GM12878 (cell line): Measurements from ENCODE around the gene ZNF121.

Source experiments
- CHD2 ChIP-seq: IDR thresholded peaks from 2 replicates; pipeline ENCODE4 v1.6.1; 2011; ENCODE audit warnings: low read depth, low read length, improper control_type of control experiment, borderline replicate concordance
- POLR2A ChIP-seq: IDR thresholded peaks from 2 replicates; pipeline ENCODE4 v1.6.1; 2011; ENCODE audit warnings: low read depth, mild to moderate bottlenecking, low read length
- SP1 ChIP-seq: IDR thresholded peaks from one replicate; pipeline ENCODE4 v1.6.1; 2011; ENCODE audit warnings: low read depth, low read length
- SRF ChIP-seq, 2 experiments: IDR thresholded peaks; 2 replicates each; pipeline ENCODE4 v1.6.1; 2011; ENCODE audit warnings: low read depth in 2 of 2, low read length in 2 of 2, mild to moderate bottlenecking in 1 of 2, moderate library complexity in 1 of 2
- YY1 ChIP-seq: IDR thresholded peaks from 2 replicates; pipeline ENCODE4 v1.6.1; 2011; ENCODE audit warnings: low read depth, mild to moderate bottlenecking, low read length
- ZNF592 ChIP-seq: fragments of 450-650 bp; IDR thresholded peaks from 2 replicates; pipeline ENCODE4 v1.6.1; 2017; ENCODE audit warnings: mild to moderate bottlenecking, moderate library complexity
- TF ChIP-seq, protein P1 (sequence below), 3 experiments: IDR thresholded peaks in 2 of 3; conservative IDR thresholded peaks in 1 of 3; 2 replicates each; pipeline ENCODE4 v1.5.1; 2011; ENCODE audit warnings: low read depth in 3 of 3, low read length in 3 of 3, mild to moderate bottlenecking in 3 of 3, control low read depth in 2 of 3, moderate library complexity in 2 of 3, inconsistent platforms in 1 of 3, mixed read lengths in 1 of 3; ENCODE audit not compliant: control insufficient read depth in 2 of 3, insufficient read depth in 1 of 3; ENCODE audit errors: extremely low read depth in 1 of 3
- TF ChIP-seq, protein P2 (sequence below): fragments of 450-650 bp; IDR thresholded peaks from 2 replicates; pipeline ENCODE4 v1.6.1; 2016; ENCODE audit warnings: mild to moderate bottlenecking
- TF ChIP-seq, protein P3 (sequence below): fragments of 450-650 bp; IDR thresholded peaks from 2 replicates; pipeline ENCODE4 v1.6.1; 2017; ENCODE audit warnings: mild to moderate bottlenecking

DNA sequence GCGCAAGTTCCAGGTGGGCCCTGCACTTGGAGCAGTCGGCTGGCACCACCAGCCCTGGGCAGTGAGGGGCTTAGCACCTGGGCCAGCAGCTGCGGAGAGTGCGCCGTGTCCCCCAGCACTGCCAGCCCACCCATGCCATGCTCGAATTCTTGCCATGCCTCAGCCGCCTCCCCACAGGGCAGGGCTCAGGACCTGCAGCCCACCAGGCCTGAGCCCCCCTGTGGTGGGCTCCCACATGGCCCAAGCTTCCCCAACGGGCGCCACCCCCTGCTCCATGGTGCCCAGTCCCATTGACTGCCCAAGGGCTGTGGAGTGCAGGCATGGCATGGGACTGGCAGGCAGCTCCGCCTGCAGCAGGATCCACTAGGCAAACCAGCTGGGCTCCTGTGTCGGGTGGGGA is 36.4 kb downstream of the ZNF121 start:
- TF ChIP-seq CHD2 (no peak), SP1 (no peak), POLR2A (no peak), ZNF592 (no peak), SRF (IDR thresholded peaks at IDR 0.05; ENCODE audit: low read depth in 2 of 2, low read length in 2 of 2) (no peak), YY1 (no peak)
- TF ChIP-seq, protein P1, sequence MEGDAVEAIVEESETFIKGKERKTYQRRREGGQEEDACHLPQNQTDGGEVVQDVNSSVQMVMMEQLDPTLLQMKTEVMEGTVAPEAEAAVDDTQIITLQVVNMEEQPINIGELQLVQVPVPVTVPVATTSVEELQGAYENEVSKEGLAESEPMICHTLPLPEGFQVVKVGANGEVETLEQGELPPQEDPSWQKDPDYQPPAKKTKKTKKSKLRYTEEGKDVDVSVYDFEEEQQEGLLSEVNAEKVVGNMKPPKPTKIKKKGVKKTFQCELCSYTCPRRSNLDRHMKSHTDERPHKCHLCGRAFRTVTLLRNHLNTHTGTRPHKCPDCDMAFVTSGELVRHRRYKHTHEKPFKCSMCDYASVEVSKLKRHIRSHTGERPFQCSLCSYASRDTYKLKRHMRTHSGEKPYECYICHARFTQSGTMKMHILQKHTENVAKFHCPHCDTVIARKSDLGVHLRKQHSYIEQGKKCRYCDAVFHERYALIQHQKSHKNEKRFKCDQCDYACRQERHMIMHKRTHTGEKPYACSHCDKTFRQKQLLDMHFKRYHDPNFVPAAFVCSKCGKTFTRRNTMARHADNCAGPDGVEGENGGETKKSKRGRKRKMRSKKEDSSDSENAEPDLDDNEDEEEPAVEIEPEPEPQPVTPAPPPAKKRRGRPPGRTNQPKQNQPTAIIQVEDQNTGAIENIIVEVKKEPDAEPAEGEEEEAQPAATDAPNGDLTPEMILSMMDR (IDR thresholded peaks at IDR 0.05 in 2 of 3, conservative IDR thresholded peaks at IDR 0.05 in 1 of 3; ENCODE audit: control insufficient read depth in 2 of 3, extremely low read depth in 1 of 3, insufficient read depth in 1 of 3, low read depth in 3 of 3, low read length in 3 of 3) = no peak
- TF ChIP-seq, protein P2, sequence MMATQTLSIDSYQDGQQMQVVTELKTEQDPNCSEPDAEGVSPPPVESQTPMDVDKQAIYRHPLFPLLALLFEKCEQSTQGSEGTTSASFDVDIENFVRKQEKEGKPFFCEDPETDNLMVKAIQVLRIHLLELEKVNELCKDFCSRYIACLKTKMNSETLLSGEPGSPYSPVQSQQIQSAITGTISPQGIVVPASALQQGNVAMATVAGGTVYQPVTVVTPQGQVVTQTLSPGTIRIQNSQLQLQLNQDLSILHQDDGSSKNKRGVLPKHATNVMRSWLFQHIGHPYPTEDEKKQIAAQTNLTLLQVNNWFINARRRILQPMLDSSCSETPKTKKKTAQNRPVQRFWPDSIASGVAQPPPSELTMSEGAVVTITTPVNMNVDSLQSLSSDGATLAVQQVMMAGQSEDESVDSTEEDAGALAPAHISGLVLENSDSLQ = no peak
- TF ChIP-seq, protein P3, sequence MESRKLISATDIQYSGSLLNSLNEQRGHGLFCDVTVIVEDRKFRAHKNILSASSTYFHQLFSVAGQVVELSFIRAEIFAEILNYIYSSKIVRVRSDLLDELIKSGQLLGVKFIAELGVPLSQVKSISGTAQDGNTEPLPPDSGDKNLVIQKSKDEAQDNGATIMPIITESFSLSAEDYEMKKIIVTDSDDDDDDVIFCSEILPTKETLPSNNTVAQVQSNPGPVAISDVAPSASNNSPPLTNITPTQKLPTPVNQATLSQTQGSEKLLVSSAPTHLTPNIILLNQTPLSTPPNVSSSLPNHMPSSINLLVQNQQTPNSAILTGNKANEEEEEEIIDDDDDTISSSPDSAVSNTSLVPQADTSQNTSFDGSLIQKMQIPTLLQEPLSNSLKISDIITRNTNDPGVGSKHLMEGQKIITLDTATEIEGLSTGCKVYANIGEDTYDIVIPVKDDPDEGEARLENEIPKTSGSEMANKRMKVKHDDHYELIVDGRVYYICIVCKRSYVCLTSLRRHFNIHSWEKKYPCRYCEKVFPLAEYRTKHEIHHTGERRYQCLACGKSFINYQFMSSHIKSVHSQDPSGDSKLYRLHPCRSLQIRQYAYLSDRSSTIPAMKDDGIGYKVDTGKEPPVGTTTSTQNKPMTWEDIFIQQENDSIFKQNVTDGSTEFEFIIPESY = no peak
